NCI-H526 treated with DMSO at 0.1 percent for 48 hours (cell line): ENCODE results near the gene GAGE10.

Experiments used
- DNase-seq: peaks from one replicate; lab custom pipeline; 2025; lab: John Stamatoyannopoulos, UW

GAGE10 gene

GRCh38 chrX:49303346-49303745 lies at the start of gene GAGE10:
GAGE10 (plus strand) TSS chrX:49303646; CDS start chrX:49304860, 1,214 bp downstream.
- DNase-seq, result no peak

GRCh38 chrX:49254639-49255038 lies 48.8 kb upstream of the GAGE10 start:
- no peak for DNase-seq

DNA sequence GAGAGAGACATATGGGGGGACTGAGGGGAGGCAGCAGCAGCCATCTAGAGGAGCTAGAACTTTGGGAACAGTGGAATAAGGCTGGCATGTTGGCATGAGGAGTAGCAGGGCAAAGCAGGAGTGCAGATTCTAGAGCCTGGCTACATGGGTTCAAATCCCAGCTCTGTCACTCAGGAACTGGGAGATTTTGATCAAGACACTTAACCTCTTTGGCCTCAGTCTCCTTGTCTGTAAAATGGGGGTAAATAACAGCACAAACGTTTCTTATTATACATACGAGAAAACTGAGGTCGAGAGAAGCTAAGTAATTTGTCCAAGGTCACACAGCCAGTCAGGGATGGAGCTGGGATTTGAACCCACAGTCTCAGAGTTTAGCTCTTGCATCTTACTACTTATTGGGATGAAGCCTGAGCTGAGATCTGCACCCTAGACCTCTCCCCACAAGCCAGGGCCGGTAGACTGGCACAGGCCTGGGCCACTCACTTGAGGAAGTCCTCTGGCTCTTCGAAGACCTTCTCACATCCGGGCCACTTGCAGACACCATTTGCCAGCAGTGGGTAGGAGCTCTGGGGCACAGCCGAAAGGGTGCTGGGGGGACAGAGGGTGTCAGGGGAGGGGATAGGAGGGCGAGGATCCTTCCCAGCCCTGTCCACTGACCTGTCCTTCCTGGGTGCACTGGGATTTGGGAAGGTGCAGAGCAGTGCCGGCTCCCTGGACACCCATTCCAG lies 47.0 kb upstream of the GAGE10 start:
- no peak for DNase-seq

GRCh38 chrX:49257074-49257790 lies 46.2 kb upstream of the GAGE10 start:
- DNase-seq, result no peak

DNA sequence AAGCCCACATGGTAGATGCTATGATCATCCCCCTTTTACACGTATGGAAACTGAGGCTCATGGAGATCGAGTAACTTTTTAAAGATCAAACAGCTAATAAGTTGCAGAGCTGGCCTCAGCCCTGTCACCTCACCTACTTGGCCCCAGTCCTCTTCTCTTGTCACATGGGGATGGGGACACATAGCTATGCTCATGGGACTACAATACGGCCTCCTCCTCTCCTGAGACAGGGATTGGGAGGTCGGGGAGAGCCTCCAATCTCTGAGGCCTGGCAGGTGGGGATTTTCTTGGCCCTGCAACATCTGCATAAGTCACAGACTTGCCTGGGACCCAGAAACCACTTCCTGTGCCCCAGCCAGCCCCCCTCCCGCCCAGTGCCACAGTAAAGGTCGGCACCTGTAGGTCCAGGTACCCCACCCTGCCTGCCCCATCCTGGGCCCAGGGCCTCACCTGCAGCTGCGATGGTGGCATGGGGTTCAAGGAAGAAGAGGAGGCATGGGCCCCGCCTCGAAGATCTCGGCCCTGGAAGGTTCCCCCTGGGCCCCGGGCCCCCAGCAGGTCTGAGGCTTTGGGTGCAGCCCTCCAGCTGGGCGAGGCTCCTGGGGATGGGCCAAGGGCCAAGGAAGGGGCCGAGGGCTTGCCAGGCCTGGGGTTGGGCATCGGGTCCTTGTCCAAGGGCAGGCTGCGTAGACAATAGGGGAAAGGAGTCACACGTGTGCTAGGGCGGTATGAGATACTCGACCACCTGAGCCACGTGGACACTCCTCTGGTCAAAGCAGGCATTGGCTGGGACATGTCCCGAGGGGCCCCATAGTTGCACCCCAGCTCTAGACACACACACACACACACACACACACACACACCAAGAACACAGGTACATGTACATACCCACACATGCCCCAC lies 45.3 kb upstream of the GAGE10 start:
- no peak for DNase-seq

DNA sequence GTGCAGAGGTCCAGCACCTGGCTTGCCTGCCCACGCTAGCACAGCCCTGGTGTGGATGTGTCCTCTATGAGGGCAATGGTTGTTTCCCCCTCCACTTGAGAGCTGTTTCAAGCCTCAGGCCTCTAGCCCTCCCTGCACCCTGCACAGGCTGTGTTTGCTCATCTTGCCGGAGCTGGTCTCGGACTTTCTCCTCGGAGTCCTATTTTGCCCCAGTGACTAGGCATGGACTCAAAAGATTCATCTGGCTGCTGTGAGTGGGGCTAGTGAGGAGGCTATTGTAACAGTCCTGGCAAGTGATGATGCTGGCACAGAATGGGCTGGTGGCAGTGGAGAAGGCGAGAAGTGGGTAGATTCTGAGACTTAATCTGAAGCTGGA lies 44.7 kb upstream of the GAGE10 start:
- no peak for DNase-seq

GRCh38 chrX:49260221-49260985 lies 43.0 kb upstream of the GAGE10 start:
- DNase-seq, result no peak

- DNase-seq, result no peak
Observed at GRCh38 chrX:49262603-49263002, 40.8 kb upstream of the GAGE10 start.

- DNase-seq, result no peak
Observed at GRCh38 chrX:49263631-49264030, 39.8 kb upstream of the GAGE10 start.

GRCh38 chrX:49264460-49264859 lies 39.0 kb upstream of the GAGE10 start, which contains the start of gene FOXP3:
FOXP3 (minus strand) TSS chrX:49264710; CDS start chrX:49258505, 6,205 bp downstream.
- no peak for DNase-seq

DNA sequence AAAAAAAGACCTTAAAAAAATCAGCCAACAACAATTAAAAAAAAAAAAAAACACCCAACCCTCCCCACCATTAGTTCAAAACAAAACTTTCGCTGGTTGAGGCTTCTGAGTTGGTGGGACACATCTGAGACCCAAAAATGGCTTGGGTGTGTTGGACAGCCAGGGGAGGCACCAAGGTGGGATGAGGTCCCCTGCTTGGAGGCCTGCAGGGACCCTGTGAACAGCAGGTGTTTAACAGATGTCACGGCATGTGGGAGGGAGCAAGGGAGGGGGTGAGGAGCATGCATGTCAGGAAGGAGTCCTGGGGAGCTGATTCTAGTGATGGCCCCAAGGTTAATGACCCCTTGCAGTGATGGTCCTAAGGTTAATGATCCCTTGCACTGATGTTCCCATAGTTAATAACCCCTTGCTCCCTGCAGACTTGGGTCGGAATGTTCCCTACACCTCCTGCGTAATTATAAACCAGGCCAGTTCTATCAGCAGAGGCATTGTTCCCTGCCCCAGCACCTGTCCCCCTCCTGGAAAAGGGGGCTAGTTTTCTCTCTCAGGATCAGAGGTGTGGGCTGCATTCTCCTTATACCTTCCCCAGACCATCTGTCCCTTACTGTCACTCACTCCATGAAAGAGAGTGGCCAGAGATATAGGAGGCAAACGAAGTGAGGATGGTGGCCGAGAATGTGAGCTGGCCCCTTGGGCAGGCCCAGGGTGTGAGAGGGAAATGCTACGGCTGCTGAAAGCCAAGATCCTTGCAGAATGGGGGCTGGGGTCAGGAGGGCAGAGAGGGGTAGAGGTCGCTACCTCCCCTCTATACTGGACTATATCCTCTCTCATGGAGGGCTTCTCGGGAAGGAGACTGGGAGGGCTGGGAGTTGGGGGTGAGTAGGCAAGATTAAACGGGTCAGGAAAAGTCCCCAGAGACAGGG lies 36.7 kb upstream of the GAGE10 start:
- no peak for DNase-seq

DNA sequence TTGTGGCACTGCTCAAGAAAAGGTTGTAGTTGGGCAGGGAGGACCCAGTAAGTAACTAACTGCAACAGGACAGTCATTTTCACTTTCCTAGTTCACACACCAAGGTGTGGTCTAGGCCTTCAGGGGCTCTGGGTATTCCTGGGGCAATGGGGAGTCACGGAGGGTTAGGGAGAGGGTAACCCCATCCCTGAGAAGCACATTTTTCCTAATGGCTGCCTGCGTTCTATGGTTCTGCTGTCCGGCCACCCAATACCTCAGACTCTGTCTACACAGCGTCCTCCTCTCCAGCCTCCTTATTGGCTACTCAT lies 34.8 kb upstream of the GAGE10 start:
- DNase-seq, result no peak

GRCh38 chrX:49269010-49269766 lies 34.3 kb upstream of the GAGE10 start:
- DNase-seq, result peak; percentile 97

GRCh38 chrX:49269767-49270248 lies 33.6 kb upstream of the GAGE10 start, which contains the start of gene PPP1R3F:
PPP1R3F (plus strand) TSS chrX:49269793; CDS start chrX:49269870, 77 bp downstream.
- DNase-seq, result no peak

- no peak for DNase-seq
Observed at GRCh38 chrX:49270249-49270921, 33.1 kb upstream of the GAGE10 start.

DNA sequence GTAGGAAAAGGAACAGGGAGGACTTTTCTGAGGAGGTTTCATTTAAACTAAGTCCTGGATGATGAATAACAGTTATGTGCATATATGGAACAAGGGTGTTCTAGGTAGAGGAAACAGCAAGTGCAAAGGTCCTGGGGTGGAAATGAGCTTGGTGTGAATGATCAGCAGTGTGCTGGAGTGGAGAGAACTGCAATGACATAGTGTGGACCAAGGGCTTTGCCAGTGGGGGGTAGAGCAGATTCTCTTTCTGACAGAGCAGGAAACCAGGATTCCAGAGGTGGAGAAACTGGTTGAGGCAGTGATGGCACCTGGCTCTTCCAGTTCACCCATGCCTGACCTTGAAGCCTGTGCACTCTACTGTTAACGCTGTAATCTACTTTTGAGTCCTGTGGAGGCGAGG lies 32.1 kb upstream of the GAGE10 start:
- DNase-seq, result no peak

DNA sequence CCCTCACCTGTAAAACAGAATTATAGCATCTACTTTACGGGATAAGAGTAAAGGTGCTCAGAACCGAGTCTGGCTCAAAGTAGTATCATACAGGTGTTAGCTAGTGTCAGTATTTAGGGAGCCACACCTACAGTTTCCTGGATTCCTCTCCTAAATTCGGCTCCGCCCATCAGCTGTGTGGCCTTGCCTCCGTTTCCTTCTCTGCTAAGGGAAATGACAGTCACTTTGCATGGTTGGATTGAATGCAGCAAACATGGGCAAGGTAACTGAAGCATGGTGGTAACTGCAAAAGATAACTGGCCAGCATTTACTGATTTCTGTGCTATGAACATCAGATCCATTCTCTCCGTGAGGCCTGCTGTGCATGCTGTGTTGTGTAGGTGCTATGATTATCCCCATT lies 31.0 kb upstream of the GAGE10 start:
- DNase-seq, result no peak

- DNase-seq, result no peak
Observed at GRCh38 chrX:49273181-49273727, 30.2 kb upstream of the GAGE10 start.

GRCh38 chrX:49276207-49276606 lies 27.2 kb upstream of the GAGE10 start:
- DNase-seq, result no peak
